Activated CD4-positive, CD25-positive, alpha-beta regulatory T cell treated with anti-CD3 and anti-CD28 coated beads, Interleukin-2, amount 50 U/mL, for 16 hours (primary cell): ENCODE results near the gene PRDM16.
"Not testable (repeated sequence)": the region's sequence is repeated elsewhere in the genome, so short reads cannot be mapped to it uniquely, and the experiment has no call there.

ENCODE experiments used
- DNase-seq: peaks from one replicate; pipeline ENCODE4 v3.0.0-alpha.2; 2020; ENCODE audit warnings: low read depth, low spot score

Gene PRDM16

DNA sequence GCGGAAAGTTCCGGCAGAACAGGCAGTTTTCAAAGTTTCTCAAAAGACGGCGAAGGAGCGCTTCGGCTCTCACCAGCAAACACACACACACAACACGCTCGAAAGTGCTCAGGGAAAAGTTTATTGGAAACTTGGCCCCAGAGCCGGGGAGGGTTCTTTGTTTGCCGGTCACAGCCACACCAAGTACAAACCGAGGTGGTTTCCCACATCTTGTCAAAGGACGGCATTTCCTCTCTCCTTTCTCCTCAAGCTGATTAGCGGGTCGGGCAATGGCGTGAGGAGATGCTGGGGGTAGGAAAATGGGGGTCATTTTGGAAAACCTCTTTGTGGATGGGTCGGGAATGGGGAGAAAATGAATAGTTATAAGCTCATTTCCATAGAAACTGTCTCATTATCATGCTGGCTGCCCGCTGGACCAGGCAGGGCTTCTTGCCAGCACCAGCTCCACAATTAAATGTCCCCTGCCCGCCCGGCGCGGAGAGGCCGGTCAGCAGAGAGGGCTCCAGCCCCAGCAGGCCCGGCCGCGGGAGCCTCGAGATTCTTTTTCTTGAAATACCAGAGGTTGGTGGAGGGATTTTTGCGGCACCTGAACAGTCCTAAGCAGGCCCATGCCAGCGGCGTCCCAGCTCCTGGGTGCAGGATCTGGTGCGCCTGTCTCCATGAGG is 92.3 kb downstream of the PRDM16 start:
- no peak for DNase-seq

DNA sequence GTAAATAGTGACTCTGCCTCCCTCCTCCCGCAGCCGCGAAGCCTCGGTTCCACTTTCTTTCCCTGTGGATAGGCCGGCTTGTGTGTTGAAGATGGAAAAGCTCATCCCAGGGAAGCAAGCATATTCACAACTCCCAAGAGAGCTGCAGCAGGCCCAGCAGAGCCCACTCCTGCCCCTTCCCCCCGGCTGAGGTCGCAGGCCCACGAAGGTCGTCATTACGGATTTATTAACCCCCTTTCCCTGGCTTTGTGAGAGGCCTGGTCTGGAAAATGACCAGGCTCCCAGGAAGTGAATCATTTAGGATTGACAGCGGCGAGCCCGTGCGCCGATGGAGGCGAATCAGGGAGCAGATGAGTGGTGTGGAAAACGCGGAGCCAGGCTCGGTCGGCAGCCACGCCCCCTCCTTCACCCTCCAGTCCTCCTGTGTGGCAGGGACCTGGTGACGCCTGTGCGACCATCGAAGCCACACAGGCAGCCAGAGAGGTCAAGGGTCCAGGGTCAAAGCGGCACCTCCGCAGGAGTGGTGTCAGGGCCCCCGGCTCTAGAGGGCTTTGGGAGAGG is 93.4 kb downstream of the PRDM16 start:
- DNase-seq: no peak

DNA sequence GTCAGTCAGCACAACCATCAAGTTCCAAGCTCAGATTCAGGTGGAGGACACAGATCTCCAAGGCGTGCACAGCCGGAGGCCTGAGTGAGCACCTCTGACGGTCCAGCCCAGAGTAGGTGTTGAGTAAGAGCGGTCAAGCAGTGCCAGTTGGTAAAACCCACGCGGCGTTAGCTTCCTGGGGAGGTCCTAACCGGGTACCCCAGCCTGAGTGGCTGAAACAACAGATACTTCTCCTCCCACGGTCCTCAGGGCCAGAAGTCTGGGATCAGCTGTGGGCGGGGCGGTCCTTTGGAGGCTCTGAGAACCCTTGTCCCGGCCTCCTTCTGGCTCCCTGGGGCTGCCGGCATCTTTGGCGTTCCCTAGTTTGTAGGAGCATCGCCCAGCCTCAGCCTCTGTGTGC is 94.4 kb downstream of the PRDM16 start:
- no peak for DNase-seq

DNA sequence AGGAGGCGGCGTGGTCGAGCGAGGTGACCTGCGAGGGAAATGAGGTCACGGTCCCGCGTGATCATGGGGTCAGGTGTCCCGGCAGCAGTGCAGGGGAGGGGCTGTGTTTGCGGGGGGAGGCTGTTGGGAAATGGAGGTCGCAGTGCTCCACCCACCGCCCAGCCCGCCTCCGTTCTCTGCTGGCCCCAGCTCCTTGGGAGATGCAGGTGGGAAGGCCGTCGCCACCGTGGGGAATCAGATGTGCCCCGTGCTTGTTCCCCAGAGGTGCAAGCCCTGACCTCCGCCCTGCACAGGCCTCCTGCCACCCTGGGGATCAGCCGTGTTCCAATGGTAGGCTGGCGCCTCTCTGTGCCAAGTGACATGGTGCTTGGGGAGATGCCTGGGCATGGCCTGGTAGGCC is 95.7 kb downstream of the PRDM16 start:
- DNase-seq: no peak

DNA sequence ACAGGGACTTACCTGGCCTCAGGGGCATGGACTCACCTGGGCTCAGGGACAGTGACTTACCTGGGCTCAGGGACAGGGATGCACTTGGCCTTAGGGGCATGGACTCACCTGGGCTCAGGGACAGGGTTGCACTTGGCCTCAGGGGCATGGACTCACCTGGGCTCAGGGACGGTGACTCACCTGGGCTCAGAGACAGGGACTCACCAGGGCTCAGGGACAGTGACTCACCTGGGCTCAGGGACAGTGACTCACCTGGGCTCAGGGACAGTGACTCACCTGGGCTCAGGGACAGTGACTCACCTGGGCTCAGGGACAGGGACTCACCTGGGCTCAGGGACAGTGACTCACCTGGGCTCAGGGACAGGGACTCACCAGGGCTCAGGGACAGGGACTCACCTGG is 96.2 kb downstream of the PRDM16 start:
- DNase-seq: not testable (repeated sequence)

DNA sequence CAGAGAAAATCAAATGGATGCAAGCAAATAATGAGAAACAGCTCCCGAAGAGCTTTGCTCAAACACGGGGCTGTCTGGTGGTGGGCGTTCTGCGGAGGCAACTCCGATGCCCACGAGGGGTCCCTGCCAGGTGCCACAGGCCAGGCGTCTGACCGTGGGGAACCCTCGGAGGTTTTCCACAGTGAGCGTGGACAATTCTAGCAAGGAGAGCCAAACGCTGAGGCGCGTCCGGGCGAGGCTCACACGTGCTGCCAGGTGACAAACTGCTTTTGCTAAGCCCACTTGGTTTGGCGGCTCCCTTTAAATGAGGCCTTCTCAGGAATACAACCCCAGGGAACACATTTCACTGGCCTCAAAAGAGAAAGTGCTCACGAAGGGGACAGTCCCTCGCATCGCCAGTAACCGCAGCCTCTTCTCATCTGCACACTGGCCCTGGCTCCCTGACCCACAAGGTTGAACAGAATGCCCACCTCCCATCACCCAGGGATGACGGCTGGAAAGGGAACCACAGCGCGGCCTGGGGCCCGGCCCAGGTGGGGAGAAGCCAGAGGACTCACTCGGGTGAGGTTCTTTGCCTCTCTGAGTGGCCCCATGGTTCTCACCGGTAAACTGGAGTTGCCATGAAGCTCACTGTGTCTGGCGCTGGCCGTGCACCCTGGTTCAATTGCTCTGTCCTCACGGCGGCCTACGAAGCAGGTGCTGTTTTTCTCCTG is 97.4 kb downstream of the PRDM16 start:
- no peak for DNase-seq

DNA sequence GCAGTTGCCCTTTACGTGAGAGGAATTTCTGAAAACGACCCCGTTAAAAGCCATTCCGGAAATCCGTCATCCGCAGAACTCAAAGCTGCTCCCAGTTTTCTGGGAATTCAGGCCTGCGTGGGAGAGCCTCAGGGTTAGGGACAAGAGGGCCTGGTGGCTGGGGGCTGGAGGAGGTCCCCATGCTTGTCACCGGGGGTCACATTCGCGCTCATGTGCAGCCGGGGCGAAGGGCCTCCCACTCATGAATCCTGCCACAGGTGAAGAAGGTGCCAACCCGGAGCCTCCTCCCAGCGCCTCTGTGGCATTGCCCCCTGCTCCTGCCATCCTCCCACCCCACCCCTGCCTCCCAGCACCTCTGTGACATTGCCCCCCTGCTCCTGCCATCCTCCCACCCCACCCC is 98.3 kb downstream of the PRDM16 start:
- DNase-seq: no peak

DNA sequence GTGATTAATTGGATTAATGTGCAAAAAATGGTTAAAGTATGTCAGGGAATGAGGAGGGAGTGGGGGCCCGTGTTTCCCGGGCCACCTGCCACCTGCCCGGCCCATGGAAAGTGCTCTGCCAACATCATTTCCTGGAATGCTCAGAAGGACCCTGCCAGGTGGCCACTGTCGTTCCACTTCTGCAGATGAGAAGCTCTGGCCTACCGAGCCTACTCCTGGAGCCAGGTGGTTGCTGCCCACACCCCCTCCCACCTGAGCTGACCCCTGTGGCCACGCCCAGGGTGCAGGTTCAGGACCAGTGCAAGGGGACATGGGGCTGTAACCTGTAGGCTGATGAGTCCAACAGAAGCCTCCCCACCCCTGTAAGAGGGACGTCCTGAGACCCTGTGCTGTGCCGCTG is 99.7 kb downstream of the PRDM16 start:
- no peak for DNase-seq

DNA sequence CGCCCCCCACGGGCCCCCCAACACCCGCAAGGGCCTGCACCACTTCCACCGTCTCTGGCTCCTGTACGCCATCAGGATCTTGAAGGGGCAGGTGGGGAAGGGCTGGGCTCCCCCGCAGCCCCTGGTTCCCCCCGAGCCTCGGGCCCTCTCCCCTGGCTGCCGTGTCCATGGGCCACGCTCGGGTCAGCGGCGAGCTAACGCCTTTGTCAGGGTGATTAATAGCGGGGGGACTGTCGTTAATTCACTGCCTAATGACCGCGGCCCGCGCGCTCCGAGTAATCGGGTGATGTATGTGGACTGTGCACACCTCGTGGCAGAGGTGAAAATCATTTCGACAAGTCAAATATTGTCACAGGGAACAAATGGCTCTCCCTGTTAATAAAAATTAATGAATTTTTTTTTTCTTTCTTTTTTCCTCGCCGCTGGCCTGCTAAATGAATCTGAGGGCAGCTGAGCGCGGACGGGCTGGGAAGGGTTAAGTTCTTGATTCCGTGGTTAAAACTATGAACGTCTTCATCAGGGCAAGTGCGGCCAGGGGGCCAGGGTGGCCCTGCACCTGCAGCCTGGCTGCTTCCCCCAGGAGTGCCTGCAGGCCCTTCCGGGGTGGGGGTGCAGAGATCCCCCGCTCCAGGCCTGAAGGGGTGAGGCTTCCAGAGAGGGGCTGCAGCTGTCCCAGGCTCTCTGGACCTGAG is 100.8 kb downstream of the PRDM16 start:
- no peak for DNase-seq

DNA sequence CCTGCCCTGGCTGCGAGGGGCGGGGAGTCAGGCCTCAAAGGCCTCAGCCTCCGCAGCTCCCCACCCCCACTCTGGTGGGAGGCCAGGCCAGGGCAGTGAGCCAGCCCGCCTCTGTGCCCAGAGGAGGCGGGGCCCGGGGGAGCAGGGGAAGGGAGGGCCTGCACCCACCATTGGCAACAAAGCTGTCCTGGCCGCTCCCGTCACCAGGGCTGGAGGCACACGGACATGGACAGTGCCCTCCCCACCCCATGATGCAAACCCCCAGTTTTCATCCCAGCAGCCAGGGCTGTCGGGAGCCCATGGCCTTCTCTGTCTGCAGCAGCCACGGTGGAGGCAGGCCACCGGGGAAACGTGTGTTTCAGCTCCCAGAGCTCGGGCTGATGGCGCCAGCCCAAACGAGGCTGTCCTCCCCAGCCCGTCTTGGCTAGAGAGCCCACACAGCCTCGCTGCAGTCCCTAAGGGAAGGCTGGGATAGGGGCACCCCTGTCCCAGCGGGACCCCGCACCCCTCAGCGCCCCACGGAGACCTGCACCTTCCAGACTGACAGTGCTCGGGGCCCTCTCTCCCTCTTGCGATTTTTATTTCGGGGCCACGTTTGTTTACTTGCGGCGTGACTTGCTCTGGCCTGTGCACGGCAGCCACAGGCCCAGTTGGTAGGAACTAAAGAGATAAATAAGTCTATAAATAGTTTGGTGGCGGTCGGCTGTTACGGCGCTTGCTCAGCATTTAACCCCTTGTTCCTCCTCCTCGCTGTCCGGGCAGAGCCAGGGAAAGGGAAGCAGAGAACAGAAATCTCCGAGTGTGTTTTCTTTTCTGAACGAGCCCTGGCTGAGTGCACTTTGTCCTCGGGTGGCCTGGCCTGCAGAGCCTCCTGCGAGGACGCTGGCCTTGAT is 101.8 kb downstream of the PRDM16 start:
- DNase-seq: no peak

DNA sequence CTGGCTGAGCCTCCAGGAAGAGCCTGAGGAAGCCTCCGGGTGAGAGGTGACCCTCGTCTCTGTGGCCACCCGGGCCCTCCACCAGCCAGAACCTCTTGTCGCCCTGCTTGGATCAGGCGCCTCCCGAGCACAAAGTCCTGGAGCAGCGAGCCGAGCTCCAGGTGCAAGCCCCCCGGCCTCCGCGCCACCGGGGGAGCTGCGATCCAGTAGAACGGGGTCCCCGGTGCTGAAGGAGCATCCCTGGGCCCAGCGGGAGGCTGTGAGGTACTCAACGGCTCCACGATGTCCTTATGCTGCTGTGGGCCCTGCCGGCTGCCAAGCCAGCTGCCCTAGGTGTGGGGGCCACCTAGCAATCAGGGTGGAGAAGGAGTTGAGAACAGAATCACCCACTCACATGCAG is 102.8 kb downstream of the PRDM16 start:
- no peak for DNase-seq

DNA sequence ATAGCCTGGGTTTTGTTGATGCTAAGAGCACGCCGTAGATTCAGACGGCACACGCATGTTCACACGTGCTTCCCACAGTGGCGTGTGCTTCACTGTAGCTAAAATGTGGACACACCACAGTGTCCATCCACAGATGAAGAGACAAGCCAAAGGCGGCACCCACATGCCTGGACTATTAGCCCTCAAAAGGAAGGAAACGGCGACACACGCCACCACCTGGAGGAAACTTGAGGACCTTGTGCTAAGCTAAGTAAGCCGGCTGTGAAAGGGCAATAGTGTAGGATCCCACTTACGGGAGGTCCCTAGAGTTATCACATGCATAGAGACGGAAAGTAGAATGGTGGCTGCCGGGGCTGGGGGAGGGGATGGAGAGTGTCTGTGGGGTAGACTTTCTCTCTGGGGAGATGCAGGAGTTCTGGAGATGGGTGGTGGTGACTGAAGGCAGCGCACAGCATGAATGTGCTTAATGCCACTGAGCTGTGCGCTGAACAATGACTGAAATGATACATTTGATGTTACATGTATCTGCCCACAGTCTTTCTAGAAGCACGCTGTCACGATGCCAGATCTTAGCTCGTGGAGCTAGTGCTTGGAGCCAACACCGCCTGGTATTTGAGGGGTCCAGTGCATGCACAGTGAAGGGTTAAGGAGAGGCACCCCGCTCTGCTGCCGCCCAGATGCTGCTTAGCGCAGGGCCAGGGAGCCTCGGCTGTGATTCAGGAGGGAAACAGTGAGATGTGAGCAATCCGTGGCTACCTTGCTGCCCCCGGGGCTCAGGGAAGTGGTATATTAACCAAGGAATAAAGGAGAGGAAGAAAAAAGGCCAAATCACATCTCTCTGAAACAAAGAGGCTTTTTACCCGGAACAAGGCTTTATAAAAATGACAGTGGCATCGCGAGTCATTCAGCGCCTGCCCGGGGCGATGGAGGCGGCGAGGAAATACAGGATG is 103.7 kb downstream of the PRDM16 start:
- DNase-seq: no peak

DNA sequence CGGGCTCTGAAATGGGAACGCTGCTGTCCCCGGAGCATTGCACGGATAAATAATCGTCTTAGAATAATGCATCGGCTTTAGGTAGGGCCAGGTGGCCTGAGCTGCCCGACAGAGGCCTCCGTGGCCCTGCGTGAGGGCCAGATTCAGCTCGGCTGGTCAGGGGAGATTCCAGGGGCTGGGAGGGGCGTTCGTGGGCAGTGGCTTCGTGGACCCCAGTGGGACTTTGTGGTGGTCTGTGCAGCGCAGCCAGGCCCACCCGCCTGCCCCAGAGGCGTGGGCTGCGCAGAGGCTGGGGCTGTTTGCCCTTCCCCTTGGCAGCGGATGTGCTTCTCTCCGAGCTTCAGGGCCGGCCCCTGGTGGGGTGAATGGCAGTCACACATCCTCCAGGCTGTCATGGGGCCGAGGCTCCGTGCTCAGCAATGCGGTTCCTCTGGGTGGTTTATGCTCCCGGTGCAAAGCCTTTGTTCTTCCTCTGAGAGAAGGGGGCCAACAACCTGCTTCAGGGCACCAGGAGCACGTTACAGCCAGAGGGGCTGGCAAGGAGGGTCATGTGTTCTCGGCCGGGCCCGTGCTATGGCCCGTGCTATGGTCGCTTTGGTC is 104.5 kb downstream of the PRDM16 start:
- no peak for DNase-seq

DNA sequence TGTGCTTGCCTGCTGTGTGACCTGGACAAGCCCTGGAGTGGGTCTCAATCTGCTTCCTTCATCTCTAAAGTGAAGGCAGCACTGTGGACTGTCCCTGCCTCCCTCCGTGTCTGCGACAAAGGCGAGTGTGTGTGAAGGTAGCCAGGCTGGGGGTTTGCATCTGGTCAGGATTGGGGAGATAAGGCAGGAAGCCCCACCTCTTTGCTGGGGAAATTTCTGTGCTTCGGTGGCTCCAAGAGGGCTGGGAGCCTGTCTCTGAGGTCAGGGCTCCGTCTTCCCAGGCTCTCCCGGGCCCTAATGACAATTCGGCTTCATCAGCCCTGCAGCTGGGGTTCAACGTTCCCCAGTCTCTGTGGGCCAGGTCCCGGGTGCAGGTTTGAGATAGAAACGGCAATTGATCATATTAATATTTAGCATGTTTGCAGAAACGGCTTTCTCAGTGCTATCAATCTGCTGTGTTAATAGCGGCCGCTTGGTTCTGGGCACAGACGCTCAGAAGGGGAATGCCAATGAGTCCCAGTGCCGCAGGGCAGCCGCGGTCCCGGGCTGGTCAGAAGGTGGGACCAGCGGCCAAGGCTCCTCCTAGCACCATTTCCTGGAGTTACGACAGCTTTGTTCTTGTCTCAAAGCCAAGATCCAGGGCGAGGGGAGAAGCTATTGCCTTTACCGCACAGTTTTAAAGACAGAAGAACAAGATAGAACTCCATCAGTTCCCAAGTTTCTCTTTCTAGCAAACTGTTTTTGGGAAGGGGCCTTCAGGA is 105.7 kb downstream of the PRDM16 start:
- DNase-seq: no peak

DNA sequence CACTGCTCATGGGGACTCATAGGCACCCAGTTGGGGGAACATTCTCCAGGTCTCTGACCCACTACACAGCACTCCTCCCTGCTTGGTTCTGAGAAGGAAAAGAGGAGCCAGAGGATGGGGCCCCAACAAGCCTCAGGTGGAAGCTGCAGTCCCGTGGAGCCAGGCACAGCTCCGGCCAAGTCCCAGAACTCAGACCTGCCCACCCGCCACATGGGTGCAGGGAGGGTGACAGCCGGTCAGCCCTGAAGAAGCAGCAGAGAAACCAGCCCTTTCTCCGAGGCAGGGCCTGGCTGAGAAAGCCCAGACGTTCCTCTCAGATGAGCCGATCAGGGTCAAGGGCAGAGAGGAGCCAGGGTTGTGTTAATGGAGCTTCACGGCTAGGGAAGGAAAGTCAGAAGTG is 106.5 kb downstream of the PRDM16 start:
- DNase-seq: no peak

DNA sequence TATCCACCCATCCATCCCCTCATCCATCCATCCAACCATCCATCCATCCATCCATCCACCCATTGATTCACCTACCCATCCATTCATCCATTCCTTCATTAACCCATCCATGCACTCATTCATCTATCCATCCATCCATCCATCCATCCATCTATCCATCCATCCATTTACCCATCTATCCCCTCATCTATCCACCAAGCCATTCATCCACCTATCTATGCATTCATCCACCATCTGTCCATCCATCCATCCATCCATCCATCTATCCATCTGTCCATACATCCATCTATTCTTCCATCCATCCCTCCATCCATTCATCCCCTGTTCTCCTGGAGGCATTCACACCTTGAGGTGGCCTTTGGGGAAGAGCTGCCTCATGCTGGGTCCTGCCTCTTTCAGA is 107.0 kb downstream of the PRDM16 start:
- DNase-seq: no peak

DNA sequence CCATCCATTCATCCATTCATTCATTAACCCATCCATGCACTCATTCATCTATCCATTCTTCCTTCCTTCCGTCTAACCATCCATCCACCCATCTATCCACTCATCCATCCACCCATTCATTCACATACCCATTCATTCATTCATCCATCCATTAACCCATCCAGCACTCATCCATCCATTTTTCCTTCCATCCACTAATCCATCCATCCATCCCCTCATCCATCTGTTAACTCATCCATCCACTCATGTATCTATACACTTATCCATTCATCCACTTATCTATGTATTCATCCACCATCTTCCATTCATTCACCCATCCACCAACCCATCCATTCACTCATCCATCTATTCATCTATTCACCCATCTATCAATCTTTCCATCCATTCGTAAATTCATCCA is 107.8 kb downstream of the PRDM16 start:
- DNase-seq: no peak

DNA sequence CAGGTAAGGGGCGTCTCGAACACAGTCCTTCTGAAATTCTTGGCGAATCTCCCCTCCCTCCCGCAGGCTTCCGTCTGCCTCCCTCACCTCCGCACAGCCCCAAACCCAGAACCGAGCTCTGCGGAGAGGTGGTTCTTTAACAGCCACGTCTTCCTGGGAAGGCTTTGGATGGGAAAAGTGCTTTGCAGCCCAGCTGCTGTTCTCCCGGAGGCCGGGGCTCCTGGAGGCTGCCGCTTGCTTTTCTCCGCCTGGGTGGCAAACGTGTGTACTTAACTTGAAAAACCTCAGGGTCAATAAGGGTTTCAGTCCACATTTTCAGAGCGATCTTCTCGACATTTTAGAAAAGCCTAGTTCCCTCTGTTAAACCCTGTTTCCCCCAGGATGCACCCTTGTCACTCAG is 109.3 kb downstream of the PRDM16 start:
- no peak for DNase-seq

DNA sequence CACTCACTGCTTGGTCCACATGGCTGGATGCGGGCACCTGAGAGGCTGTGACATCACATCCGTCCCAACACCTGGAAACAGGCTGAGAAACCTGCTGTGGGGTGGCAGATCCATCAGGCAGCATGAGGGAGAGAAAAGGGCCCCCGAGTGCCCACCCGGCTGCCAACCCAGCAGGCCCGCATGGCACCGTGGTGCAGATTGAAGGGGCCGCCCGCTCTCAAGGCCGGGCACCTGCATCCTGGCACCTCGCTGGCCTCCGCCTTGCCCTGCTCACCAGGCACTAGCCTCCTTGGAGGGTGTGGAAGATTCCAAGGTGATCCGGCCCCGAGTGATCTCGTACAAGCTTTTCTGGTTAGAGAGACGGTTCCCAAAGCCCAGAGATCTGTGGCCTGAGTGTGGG is 110.5 kb downstream of the PRDM16 start:
- DNase-seq: no peak
